Epithelial cell of esophagus (primary cell): ENCODE data around the gene PDE8A.

ENCODE experiments used
- DNase-seq: peaks from one replicate; pipeline ENCODE4 v3.0.0; 2010; ENCODE audit warnings: low read depth
- H3K4me3 ChIP-seq: 2 replicates; pipeline ENCODE4 v1.5.1; 2011; ENCODE audit warnings: mild to moderate bottlenecking, low read length, control low read depth
- TF ChIP-seq, protein P1 (sequence below): IDR thresholded peaks from 2 replicates; pipeline ENCODE4 v1.5.1; 2011; ENCODE audit warnings: low read depth, mild to moderate bottlenecking, low read length, control low read depth, inconsistent platforms; ENCODE audit not compliant: insufficient read depth; ENCODE audit errors: missing control alignments

The PDE8A gene

DNA sequence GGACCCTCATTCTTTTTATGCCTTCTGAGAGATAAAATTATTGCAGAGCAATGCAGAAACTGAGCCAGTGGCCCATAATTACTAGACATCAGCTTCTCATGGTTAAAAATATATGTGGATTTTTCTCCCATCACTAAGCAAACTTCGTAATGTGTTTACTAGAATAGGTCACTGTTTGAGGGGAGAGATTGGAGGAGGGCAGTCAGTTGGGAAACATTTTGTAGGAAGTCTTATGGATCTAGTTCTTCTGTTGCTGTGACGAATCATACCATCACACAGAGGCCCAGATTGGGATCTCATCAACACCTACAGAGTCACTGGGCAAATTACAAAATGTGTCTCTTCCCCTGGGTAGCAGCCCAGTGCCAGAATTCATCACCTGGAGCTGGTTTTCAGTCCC is 81.4 kb downstream of the PDE8A start:
- TF ChIP-seq, protein P1, sequence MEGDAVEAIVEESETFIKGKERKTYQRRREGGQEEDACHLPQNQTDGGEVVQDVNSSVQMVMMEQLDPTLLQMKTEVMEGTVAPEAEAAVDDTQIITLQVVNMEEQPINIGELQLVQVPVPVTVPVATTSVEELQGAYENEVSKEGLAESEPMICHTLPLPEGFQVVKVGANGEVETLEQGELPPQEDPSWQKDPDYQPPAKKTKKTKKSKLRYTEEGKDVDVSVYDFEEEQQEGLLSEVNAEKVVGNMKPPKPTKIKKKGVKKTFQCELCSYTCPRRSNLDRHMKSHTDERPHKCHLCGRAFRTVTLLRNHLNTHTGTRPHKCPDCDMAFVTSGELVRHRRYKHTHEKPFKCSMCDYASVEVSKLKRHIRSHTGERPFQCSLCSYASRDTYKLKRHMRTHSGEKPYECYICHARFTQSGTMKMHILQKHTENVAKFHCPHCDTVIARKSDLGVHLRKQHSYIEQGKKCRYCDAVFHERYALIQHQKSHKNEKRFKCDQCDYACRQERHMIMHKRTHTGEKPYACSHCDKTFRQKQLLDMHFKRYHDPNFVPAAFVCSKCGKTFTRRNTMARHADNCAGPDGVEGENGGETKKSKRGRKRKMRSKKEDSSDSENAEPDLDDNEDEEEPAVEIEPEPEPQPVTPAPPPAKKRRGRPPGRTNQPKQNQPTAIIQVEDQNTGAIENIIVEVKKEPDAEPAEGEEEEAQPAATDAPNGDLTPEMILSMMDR = no peak
- DNase-seq = peak; percentile 16
- no peak overlapping the region for H3K4me3 ChIP-seq

- H3K4me3 ChIP-seq = no peak overlapping the region
- DNase-seq = no peak
- TF ChIP-seq, protein P1 = no peak
These were observed 81.9 kb downstream of the PDE8A start for GRCh38 chr15:85063522-85064079.

GRCh38 chr15:85064710-85065109 is 83.1 kb downstream of the PDE8A start:
- no peak overlapping the region for H3K4me3 ChIP-seq
- no peak for DNase-seq

DNA sequence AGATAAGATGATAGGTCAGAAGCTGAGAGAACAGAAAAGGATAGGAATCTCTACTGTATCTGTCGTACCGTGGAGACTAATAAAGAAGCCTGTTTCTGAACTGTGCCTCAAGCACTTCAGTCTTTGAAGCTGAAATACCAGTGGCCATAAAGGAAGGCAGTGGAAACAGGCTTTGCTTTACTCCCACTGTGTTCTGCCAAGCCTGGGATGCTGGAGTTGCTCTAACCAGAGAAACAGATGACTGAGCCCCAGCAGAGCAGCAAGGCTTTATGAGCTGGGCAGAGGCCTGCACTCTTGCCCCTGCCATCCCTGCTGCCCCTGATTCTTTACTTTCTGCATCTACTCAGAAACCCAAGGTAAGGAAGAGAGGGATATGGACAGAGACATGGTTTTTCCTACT is 89.4 kb downstream of the PDE8A start:
- TF ChIP-seq, protein P1 = no peak
- DNase-seq = no peak
- no peak overlapping the region for H3K4me3 ChIP-seq

More at GRCh38 chr15:85064710-85065109, 83.1 kb downstream of the PDE8A start:
- TF ChIP-seq, protein P1 = no peak

DNA sequence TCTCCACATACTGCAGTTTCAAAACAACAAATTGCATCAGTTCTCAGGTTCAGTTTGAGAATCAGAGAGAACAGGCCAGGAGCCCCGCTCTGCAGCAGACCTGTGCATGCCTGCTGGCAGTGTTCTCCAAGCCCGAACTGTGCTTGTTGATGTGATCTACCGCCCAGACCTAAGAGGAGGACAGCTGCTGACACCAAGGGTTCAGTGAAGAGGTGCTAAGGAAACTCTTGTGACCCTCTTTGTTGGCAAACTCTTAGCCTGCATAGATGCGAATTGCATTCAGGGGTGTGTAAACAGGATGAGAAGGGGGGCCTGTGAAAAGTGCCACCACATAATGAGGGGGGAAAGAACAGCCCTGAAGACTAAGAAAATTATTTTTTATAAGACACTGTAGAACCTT is 89.8 kb downstream of the PDE8A start:
- DNase-seq = no peak
- TF ChIP-seq, protein P1 = no peak

DNA sequence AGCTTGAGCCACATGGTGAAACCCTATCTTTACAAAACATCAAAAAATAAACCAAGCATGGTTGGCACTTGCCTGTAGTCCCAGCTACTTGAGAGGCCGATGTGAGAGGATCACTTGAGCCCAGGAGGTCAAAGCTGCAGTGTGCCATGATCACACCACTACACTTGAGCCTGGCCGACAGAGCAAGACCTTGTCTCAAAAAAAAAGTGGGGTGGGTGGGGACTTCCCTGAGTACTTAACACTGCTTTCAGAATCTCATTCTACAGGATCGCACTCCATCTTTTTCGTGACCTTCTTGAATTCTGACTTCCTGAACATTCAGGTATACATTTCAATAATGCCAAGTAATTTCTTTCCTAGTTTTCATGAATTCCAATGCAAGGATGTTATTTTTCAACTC is 91.3 kb downstream of the PDE8A start:
- no peak for DNase-seq
- TF ChIP-seq, protein P1 = no peak
- no peak overlapping the region for H3K4me3 ChIP-seq

More for the DNA sequence above, 89.8 kb downstream of the PDE8A start:
- no peak overlapping the region for H3K4me3 ChIP-seq

- no peak overlapping the region for H3K4me3 ChIP-seq
- peak; percentile 78 for DNase-seq
- TF ChIP-seq, protein P1 = no peak
These were observed 92.0 kb downstream of the PDE8A start for GRCh38 chr15:85073556-85074194.
